Stomach (tissue), 9 donors: ENCODE measurements around the gene HTR3E. TPM values are rescaled to one million over a fixed set of nuclear protein-coding genes. Genes with fewer than 3 reads are reported as not detected.

Source experiments
- DNase-seq, 2 donors: peaks; one replicate each; pipeline versions ENCODE4 v3.0.0 to v3.0.0-alpha.2; 2013 to 2019
- H3K27ac ChIP-seq, 5 donors: fragments of 200-600 bp in 4 of 5; sonication (generic) in 4 of 5; one replicate each; pipeline ENCODE4 v1.5.1; 2013 to 2019; ENCODE audit warnings: mild to moderate bottlenecking in 1 of 5, moderate library complexity in 1 of 5
- H3K27me3 ChIP-seq, 3 donors: fragments of 200-600 bp; sonication (generic); one replicate each; pipeline ENCODE4 v1.5.1; 2017 to 2019; ENCODE audit warnings: mixed run types in 1 of 3
- H3K36me3 ChIP-seq, 4 donors: fragments of 200-600 bp; sonication (generic); 1 replicate in 3 of 4; 2 replicates in 1 of 4; pipeline ENCODE4 v1.5.1; 2016 to 2019
- H3K4me1 ChIP-seq, 4 donors: fragments of 200-600 bp; sonication (generic); one replicate each; pipeline ENCODE4 v1.5.1; 2016 to 2019
- H3K4me3 ChIP-seq, 4 donors: fragments of 200-600 bp; sonication (generic) in 3 of 4; one replicate each; pipeline ENCODE4 v1.5.1; 2016 to 2019; ENCODE audit warnings: mild to moderate bottlenecking in 1 of 4
- H3K9me3 ChIP-seq, 4 donors: fragments of 200-600 bp; sonication (generic); one replicate each; pipeline ENCODE4 v1.5.1; 2016 to 2019
- CTCF ChIP-seq, 7 experiments: fragments of 450-650 bp in 4 of 7; fragments of 200-600 bp in 3 of 7; sonication (generic) in 3 of 7; IDR thresholded peaks; one replicate each; pipeline ENCODE4 v1.5.1; 2016 to 2019; ENCODE audit warnings: antibody characterized with exemption in 7 of 7, control low read depth in 2 of 7, mild to moderate bottlenecking in 1 of 7
- EP300 ChIP-seq: sonication (generic); formaldehyde crosslinking; IDR thresholded peaks from one replicate; pipeline ENCODE4 v1.6.1; 2017; ENCODE audit warnings: antibody characterized with exemption
- POLR2A ChIP-seq, 4 donors: fragments of 450-650 bp; IDR thresholded peaks; one replicate each; pipeline ENCODE4 v1.6.1; 2016; ENCODE audit warnings: antibody characterized with exemption in 4 of 4, control low read depth in 2 of 4, mild to moderate bottlenecking in 1 of 4, moderate library complexity in 1 of 4
- POLR2AphosphoS5 ChIP-seq, 3 donors: sonication (generic); formaldehyde crosslinking; IDR thresholded peaks; one replicate each; pipeline ENCODE4 v1.6.1; 2016; ENCODE audit warnings: antibody characterized with exemption in 3 of 3
- WGBS, 5 donors: extraction: QIAGEN DNeasy Blood & Tissue Kit in 3 of 5; methylation state at CpG; one replicate each; pipeline versions ENCODE4 v1.1.5 to v1.1.7; 2013 to 2018; 5-methylcytosine and 5-hydroxymethylcytosine counted together
- intact Hi-C: fragments of 100-400 bp; cut with DNase I; formaldehyde crosslinking; loops from one replicate; pipeline ENCODE4 v1.15.1; 2023; ENCODE audit warnings: low total_unique reads
- polyA plus RNA-seq, 3 donors: library from polyadenylated mRNA; stranded (reverse); fragments of 200-250 nt; gene quantifications; one replicate each; pipeline ENCODE4 v1.2.3, GENCODE V29; 2013
- total RNA-seq, 5 donors: library from RNA; depleted of rRNA; stranded (reverse); fragments of >200 nt; gene quantifications; one replicate each; pipeline versions ENCODE4 v1.1.0 to v1.2.3, GENCODE V29; 2014 to 2016
- donor health status: healthy with polysubstance abuse.
- donor health status: Bipolar disorder and iron deficiency.
- donor health status: healthy.

HTR3E gene
- total and polyA plus RNA-seq, 8 donors = not detected

- no peak for TF ChIP-seq CTCF (IDR thresholded peaks at IDR 0.05)
- no peaks in the 10 kb centered on the region for H3K36me3 ChIP-seq
- H3K27ac ChIP-seq = no peak overlapping the region
- peaks cover 0 to 3% (median 0%) of the 10 kb centered on the region in 4 donors for H3K9me3 ChIP-seq
- H3K4me3 ChIP-seq = no peak overlapping the region
- no peaks in the 10 kb centered on the region for H3K27me3 ChIP-seq
- WGBS, 5 donors = 52 to 78% (median 74%) methylated on average over 3 of the region's 3 CpGs
- H3K4me1 ChIP-seq = no peaks in the 10 kb centered on the region
- DNase-seq = peak in 1 of 2 donors; percentile 5
- intact Hi-C loops = no loop called here
These were observed 11.4 kb upstream of the HTR3E start for GRCh38 chr3:184085389-184085852.

GRCh38 chr3:184092199-184092598 lies 4.7 kb upstream of the HTR3E start:
- Histone ChIP-seq H3K36me3 (no peaks in the 10 kb centered on the region), H3K4me1 (no peaks in the 10 kb centered on the region), H3K27ac (no peak overlapping the region), H3K4me3 (no peak overlapping the region), H3K9me3 (peaks cover 0 to 28% (median 19%) of the 10 kb centered on the region in 4 donors), H3K27me3 (peaks cover 0 to 5% (median 3%) of the 10 kb centered on the region in 3 donors)
- TF ChIP-seq CTCF (IDR thresholded peaks at IDR 0.05) (no peak), POLR2A (IDR thresholded peaks at IDR 0.05) (no peak), POLR2AphosphoS5 (IDR thresholded peaks at IDR 0.05) (no peak), EP300 (no peak)
- intact Hi-C loops = no loop called here
- no peak for DNase-seq
- WGBS, 5 donors = 88 to 94% (median 91%) methylated on average over 3 of the region's 3 CpGs

GRCh38 chr3:184097556-184097955 lies 692 bp downstream of the HTR3E start:
- Histone ChIP-seq H3K36me3 (no peaks in the 10 kb centered on the region), H3K4me3 (no peak overlapping the region), H3K4me1 (no peaks in the 10 kb centered on the region), H3K9me3 (peaks cover 0 to 10% (median 6%) of the 10 kb centered on the region in 4 donors), H3K27ac (no peak overlapping the region), H3K27me3 (peaks cover 0 to 10% (median 3%) of the 10 kb centered on the region in 3 donors)
- no peak for DNase-seq
- TF ChIP-seq EP300 (no peak), POLR2A (IDR thresholded peaks at IDR 0.05) (no peak), CTCF (IDR thresholded peaks at IDR 0.05) (no peak), POLR2AphosphoS5 (IDR thresholded peaks at IDR 0.05) (no peak)
- WGBS, 5 donors = 84 to 96% (median 89%) methylated on average over 6 of the region's 6 CpGs
- intact Hi-C loops = no loop called here

DNA sequence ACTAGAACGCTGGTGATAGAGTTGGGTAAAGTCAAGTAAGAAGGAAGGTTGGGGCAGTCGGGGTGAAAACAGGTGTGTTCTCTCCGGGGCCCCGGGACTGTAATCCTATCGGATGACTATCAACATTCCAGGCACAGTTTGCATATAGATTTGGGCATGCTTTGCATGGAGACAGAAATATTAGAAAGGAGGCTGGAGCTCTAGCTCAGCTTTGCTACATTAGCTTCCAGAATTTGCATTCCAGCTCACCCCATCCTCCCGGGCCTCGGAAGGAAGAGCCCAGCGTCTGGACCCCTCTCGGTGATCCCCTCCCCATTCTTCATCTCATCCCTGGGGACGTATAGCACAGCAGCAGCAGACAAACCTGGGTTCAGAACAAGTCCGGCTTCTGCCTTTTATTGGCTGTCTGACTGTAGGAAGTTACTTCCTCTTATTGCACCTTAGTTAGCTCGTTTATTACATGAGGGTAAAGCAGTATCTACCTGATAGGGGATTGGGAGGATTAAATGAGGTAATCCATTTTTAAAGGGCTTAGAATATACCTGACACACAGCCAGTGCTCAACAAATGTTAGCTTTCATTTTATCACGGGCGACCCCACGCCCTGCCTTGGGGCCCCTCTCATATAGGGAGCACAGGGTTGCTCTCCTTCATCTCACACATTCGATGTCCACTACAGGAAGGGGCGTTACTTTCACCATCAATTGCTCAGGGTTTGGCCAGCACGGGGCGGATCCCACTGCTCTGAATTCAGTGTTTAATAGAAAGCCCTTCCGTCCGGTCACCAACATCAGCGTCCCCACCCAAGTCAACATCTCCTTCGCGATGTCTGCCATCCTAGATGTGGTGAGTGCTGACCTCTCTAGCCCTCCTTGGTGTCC lies 3.2 kb downstream of the HTR3E start:
- Histone ChIP-seq H3K27ac (no peak overlapping the region), H3K36me3 (no peaks in the 10 kb centered on the region), H3K4me1 (no peaks in the 10 kb centered on the region), H3K4me3 (no peak overlapping the region), H3K9me3 (peaks cover 0 to 4% (median 0%) of the 10 kb centered on the region in 4 donors), H3K27me3 (peaks cover 0 to 6% (median 0%) of the 10 kb centered on the region in 3 donors)
- intact Hi-C loops = no loop called here
- DNase-seq = no peak
- 55 to 65% (median 57%) methylated on average over 24 of the region's 24 CpGs for WGBS, 5 donors
- TF ChIP-seq CTCF (IDR thresholded peaks at IDR 0.05) (no peak), POLR2A (IDR thresholded peaks at IDR 0.05) (no peak), POLR2AphosphoS5 (IDR thresholded peaks at IDR 0.05) (no peak), EP300 (no peak)
